ENCODE data around the gene TSPAN4. TPM values are rescaled to one million over a fixed set of nuclear protein-coding genes. Genes with fewer than 3 reads are reported as not detected.

TSPAN4 gene
- total RNA-seq, 2 donors from 2014 or later, result 48.8 to 94.9 TPM

DNA sequence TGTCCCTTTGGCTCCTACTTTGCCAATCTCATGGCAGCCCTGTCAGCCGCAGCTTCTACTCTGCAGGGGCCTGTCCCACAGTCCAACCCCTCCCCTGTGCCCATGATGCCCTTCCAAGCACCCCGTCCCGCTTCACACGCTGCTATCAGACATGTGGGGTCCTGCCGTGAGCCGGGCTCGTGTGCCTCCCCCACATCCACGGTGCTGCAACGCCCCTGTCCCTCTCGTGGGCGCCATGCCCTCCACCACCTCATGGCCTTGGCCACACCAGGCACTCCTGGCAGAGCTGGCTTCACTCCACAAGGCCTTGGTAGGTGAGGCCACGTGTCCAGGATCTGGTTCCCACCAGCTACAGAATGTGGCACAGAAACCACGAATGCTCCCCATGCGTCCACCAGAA is 44.9 kb downstream of the TSPAN4 start:
- Histone ChIP-seq H3K27me3 (replicated peaks; ENCODE audit: insufficient read depth) (no peaks in the 10 kb centered on the region), H3K4me3 (no peak overlapping the region), H3K36me3 (no peaks in the 10 kb centered on the region), H3K27ac (no peak overlapping the region), H3K9me3 (no peaks in the 10 kb centered on the region), H3K4me1 (replicated peaks) (no peaks in the 10 kb centered on the region)
- no peak for DNase-seq (ENCODE audit: low spot score)
- intact Hi-C loops (cut with DNase I), result no loop called here
- no peak for TF ChIP-seq POLR2A (IDR thresholded peaks at IDR 0.05)
- TF ChIP-seq, protein P1, sequence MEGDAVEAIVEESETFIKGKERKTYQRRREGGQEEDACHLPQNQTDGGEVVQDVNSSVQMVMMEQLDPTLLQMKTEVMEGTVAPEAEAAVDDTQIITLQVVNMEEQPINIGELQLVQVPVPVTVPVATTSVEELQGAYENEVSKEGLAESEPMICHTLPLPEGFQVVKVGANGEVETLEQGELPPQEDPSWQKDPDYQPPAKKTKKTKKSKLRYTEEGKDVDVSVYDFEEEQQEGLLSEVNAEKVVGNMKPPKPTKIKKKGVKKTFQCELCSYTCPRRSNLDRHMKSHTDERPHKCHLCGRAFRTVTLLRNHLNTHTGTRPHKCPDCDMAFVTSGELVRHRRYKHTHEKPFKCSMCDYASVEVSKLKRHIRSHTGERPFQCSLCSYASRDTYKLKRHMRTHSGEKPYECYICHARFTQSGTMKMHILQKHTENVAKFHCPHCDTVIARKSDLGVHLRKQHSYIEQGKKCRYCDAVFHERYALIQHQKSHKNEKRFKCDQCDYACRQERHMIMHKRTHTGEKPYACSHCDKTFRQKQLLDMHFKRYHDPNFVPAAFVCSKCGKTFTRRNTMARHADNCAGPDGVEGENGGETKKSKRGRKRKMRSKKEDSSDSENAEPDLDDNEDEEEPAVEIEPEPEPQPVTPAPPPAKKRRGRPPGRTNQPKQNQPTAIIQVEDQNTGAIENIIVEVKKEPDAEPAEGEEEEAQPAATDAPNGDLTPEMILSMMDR (IDR thresholded peaks at IDR 0.05), result no peak
- no peak for TF ChIP-seq POLR2AphosphoS5 (IDR thresholded peaks at IDR 0.05)
- 95% methylated on average over 14 of the region's 14 CpGs for WGBS

DNA sequence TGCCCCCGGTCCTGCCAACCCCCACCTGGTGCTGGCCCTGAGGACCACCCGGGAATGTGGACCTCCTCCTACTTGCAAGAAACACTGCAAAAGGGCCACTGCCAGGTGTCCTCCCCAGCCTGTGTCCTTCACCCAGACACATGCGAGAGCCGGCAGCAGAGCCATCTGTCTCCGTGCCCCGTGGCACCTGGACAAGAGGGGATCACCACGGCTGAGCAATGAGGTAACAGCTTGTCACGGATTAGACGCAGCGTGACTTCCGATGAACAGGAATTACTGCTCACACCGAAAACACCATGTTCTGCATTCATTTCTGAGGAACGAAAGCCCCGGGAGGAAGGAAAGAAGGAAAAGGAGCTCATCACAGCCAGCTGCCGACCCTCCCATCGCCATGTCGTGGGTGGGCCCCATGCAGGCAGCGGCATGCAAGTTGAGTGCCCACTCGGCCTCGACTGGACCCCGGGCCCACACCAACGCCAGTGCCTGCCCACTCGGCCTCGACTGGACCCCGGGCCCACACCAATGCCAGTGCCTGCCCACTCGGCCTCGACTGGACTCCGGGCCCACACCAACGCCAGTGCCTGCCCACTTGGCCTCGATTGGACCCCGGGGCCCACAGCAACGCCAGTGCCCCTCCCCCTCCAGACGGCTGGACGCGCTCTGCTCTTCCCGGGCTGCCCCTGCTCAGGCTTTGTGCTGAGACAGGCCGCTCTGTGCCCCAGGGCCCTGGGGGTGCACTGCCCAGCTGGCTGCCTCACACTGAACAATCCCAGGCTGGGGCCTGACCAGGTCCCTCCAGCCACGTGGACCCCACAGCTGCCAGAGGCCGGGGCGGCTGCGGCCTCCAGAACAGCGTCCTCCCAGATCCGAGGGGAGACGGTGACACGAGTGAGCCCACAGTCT is 45.9 kb downstream of the TSPAN4 start:
- H3K4me3 ChIP-seq, result no peak overlapping the region
- H3K4me1 ChIP-seq (replicated peaks), result no peaks in the 10 kb centered on the region
- H3K27ac ChIP-seq, result no peak overlapping the region
- no peaks in the 10 kb centered on the region for H3K27me3 ChIP-seq (replicated peaks; ENCODE audit: insufficient read depth)
- intact Hi-C loops (cut with DNase I), result no loop called here
- TF ChIP-seq, protein P1 (IDR thresholded peaks at IDR 0.05), result no peak
- no peak for TF ChIP-seq POLR2A (IDR thresholded peaks at IDR 0.05)
- no peak for TF ChIP-seq POLR2AphosphoS5 (IDR thresholded peaks at IDR 0.05)
- no peaks in the 10 kb centered on the region for H3K9me3 ChIP-seq
- DNase-seq (ENCODE audit: low spot score), result no peak
- H3K36me3 ChIP-seq, result no peaks in the 10 kb centered on the region
- 88% methylated on average over 36 of the region's 45 CpGs for WGBS

DNA sequence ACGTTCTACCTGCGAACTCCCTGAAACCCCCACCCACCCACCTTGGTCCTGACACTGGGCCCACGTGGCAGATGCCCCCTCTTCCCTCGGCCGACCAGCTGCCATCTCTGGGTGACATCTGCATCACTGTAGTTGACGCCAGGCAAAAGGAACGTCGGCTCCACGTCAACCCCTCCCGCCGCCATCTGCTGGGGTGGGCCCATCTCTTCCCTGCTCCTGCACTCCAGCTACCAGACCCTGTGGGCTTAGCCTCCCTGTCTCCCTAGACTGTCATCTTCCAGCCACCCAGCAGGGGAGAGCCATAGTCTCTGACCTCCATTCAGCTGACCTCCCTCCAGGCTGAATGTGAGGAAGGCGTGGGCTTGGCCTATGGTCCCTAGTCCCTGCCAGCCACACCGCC is 46.6 kb downstream of the TSPAN4 start:
- WGBS, result 94% methylated on average over 13 of the region's 13 CpGs
- Histone ChIP-seq H3K4me3 (no peak overlapping the region), H3K27ac (no peak overlapping the region), H3K36me3 (no peaks in the 10 kb centered on the region), H3K27me3 (replicated peaks; ENCODE audit: insufficient read depth) (no peaks in the 10 kb centered on the region), H3K9me3 (no peaks in the 10 kb centered on the region), H3K4me1 (replicated peaks) (no peaks in the 10 kb centered on the region)
- intact Hi-C loops (cut with DNase I), result no loop called here
- TF ChIP-seq POLR2A (IDR thresholded peaks at IDR 0.05), result no peak
- TF ChIP-seq, protein P1 (IDR thresholded peaks at IDR 0.05), result no peak
- no peak for TF ChIP-seq POLR2AphosphoS5 (IDR thresholded peaks at IDR 0.05)
- no peak for DNase-seq (ENCODE audit: low spot score)

DNA sequence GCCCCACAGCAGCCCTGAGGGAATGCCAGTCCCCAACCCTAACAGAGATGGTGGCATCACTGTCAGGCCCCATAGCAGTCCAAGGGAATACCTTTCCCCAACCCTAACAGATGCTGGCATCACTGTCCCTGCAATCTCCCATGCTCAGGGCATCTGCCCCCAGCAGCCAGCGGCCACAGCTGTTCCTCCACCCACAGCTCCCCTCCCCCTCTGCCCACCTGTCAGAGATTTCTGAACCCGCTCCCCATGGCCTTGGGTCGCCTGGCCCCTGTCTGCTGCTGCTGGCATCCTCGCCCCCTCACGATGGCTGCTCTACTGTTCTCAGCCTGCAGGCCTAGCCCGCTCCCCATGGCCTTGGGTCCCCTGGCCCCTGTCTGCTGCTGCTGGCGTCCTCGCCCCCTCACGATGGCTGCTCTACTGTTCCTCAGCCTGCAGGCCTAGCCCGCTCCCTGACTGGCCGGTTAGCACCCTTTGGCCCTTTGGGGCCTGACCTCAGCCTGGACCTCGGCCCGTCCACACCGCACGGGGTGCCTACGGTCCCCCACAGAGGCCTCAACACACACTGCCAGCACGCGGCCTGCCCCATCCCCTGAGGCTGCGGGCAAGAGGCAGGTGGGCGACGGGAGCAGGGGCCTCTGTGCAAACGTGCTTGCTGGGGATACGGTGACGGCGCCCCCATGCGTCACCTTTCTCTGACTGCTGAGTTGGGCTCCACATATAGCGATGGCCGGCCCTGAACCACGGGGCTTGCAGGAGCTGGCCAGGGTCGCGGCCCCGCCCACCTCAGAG is 47.2 kb downstream of the TSPAN4 start:
- TF ChIP-seq, protein P1 (IDR thresholded peaks at IDR 0.05), result no peak
- no peak for TF ChIP-seq POLR2A (IDR thresholded peaks at IDR 0.05)
- no peak for TF ChIP-seq POLR2AphosphoS5 (IDR thresholded peaks at IDR 0.05)

More for the DNA sequence above, 47.2 kb downstream of the TSPAN4 start:
- intact Hi-C loops (cut with DNase I), result no loop called here
- WGBS, result 90% methylated on average over 29 of the region's 32 CpGs
- Histone ChIP-seq H3K36me3 (no peaks in the 10 kb centered on the region), H3K9me3 (no peaks in the 10 kb centered on the region), H3K27me3 (replicated peaks; ENCODE audit: insufficient read depth) (no peaks in the 10 kb centered on the region), H3K27ac (no peak overlapping the region), H3K4me1 (replicated peaks) (no peaks in the 10 kb centered on the region), H3K4me3 (no peak overlapping the region)
- no peak for DNase-seq (ENCODE audit: low spot score)
